IMR-90 (cell line): ENCODE measurements around the gene ZNF362. TPM values are rescaled to one million over a fixed set of nuclear protein-coding genes. Genes with fewer than 3 reads are reported as not detected.
"Not testable (repeated sequence)": the region's sequence is repeated elsewhere in the genome, so short reads cannot be mapped to it uniquely, and the experiment has no call there.

Experiments used
- ATAC-seq: fragments of 200-7000 bp; cut with Tn5 transposase; 2 replicates; pipeline ENCODE4 v1.9.1; 2020; ENCODE audit warnings: low read depth, mild to moderate bottlenecking, moderate library complexity
- BruUV-seq: library from RNA; stranded (reverse); fragments of 400-500 nt; replicated peaks from 2 replicates; lab custom pipeline; 2021; lab: Mats Ljungman, UMichigan
- CTCF ChIA-PET: fragments of 300-600 bp; formaldehyde crosslinking; extraction: SDS; loops from one replicate; lab custom pipeline; 2021; ENCODE audit warnings: antibody characterized with exemption; lab: Yijun Ruan, JAX
- POLR2A ChIA-PET: fragments of 300-600 bp; sonication (Branson Sonifier 250); formaldehyde crosslinking; loops from one replicate; lab custom pipeline; 2022; ENCODE audit warnings: antibody characterized with exemption; ENCODE audit not compliant: unreplicated experiment; lab: Charles Lee
- DNase-seq: peaks from one replicate; pipeline ENCODE4 v3.0.0; 2013
- H2AFZ ChIP-seq: replicated peaks from 2 replicates; pipeline ENCODE3; 2013; ENCODE audit warnings: low read length, mild to moderate bottlenecking; ENCODE audit not compliant: poor library complexity
- H2AK5ac ChIP-seq: 2 replicates; pipeline ENCODE4 v1.6.1; 2013; ENCODE audit warnings: low read depth, low read length, inconsistent platforms
- H2AK9ac ChIP-seq: replicated peaks from 2 replicates; pipeline ENCODE3; 2013; ENCODE audit warnings: mild to moderate bottlenecking, low read depth, low read length, moderate library complexity; ENCODE audit not compliant: poor library complexity
- H2BK120ac ChIP-seq: 2 replicates; pipeline ENCODE4 v1.6.1; 2013; ENCODE audit warnings: low read depth, low read length, inconsistent platforms
- H2BK15ac ChIP-seq: 3 replicates; pipeline ENCODE4 v1.6.1; 2013; ENCODE audit warnings: low read depth, low read length, inconsistent platforms
- H2BK20ac ChIP-seq: 2 replicates; pipeline ENCODE4 v1.6.1; 2013; ENCODE audit warnings: low read depth, mild to moderate bottlenecking, inconsistent platforms, low read length, moderate library complexity
- H2BK5ac ChIP-seq: 2 replicates; pipeline ENCODE4 v1.6.1; 2013; ENCODE audit warnings: mild to moderate bottlenecking, low read depth, low read length, inconsistent platforms; ENCODE audit not compliant: poor library complexity, severe bottlenecking
- H3K14ac ChIP-seq: replicated peaks from 2 replicates; pipeline ENCODE4 v1.6.1; 2013; ENCODE audit warnings: low read depth, low read length, inconsistent platforms
- H3K18ac ChIP-seq: 2 replicates; pipeline ENCODE4 v1.6.1; 2013; ENCODE audit warnings: low read depth, low read length, control low read depth
- H3K23ac ChIP-seq: 2 replicates; pipeline ENCODE4 v1.6.1; 2013; ENCODE audit warnings: low read depth, low read length, inconsistent platforms
- H3K27ac ChIP-seq: 2 replicates; pipeline ENCODE4 v1.5.1; 2013; ENCODE audit warnings: mild to moderate bottlenecking, control low read depth, low read length; ENCODE audit not compliant: insufficient read depth
- H3K27me3 ChIP-seq: 2 replicates; pipeline ENCODE4 v1.6.1; 2013; ENCODE audit warnings: low read length; ENCODE audit not compliant: control insufficient read depth, insufficient read depth
- H3K36me3 ChIP-seq: 2 replicates; pipeline ENCODE4 v1.6.1; 2013; ENCODE audit warnings: low read length, mixed read lengths; ENCODE audit not compliant: control insufficient read depth, insufficient read depth
- H3K4ac ChIP-seq: 2 replicates; pipeline ENCODE4 v1.6.1; 2013; ENCODE audit warnings: low read depth, low read length, inconsistent platforms
- H3K4me1 ChIP-seq: 2 replicates; pipeline ENCODE4 v1.6.1; 2013; ENCODE audit warnings: low read length, mixed read lengths; ENCODE audit not compliant: control insufficient read depth, insufficient read depth
- H3K4me2 ChIP-seq: 2 replicates; pipeline ENCODE4 v1.6.1; 2013; ENCODE audit warnings: low read depth, mild to moderate bottlenecking, control low read depth, low read length, moderate library complexity
- H3K4me3 ChIP-seq: 2 replicates; pipeline ENCODE4 v1.5.1; 2013; ENCODE audit warnings: low read depth, mild to moderate bottlenecking, control low read depth, low read length, moderate library complexity; ENCODE audit not compliant: insufficient read depth
- H3K56ac ChIP-seq: 2 replicates; pipeline ENCODE4 v1.6.1; 2013; ENCODE audit warnings: low read length, inconsistent platforms; ENCODE audit not compliant: insufficient read depth; ENCODE audit errors: extremely low read depth
- H3K79me1 ChIP-seq, 2 experiments: 2 replicates each; pipeline ENCODE4 v1.6.1; 2013; ENCODE audit warnings: low read length in 2 of 2, inconsistent platforms in 1 of 2, low read depth in 1 of 2
- H3K9ac ChIP-seq: 2 replicates; pipeline ENCODE4 v1.6.1; 2013; ENCODE audit warnings: low read depth, low read length, control low read depth
- H3K9me1 ChIP-seq: 2 replicates; pipeline ENCODE4 v1.6.1; 2013; ENCODE audit warnings: low read length, inconsistent platforms; ENCODE audit not compliant: insufficient read depth
- H3K9me3 ChIP-seq: 2 replicates; pipeline ENCODE4 v1.6.1; 2013; ENCODE audit warnings: low read length; ENCODE audit not compliant: control insufficient read depth, insufficient read depth
- H4K20me1 ChIP-seq: 2 replicates; pipeline ENCODE4 v1.6.1; 2013; ENCODE audit warnings: low read length, inconsistent platforms; ENCODE audit not compliant: insufficient read depth
- H4K5ac ChIP-seq: 2 replicates; pipeline ENCODE4 v1.6.1; 2013; ENCODE audit warnings: mild to moderate bottlenecking, low read depth, low read length, control low read depth
- H4K8ac ChIP-seq, 2 experiments: 2 replicates each; pipeline ENCODE4 v1.6.1; 2013; ENCODE audit warnings: low read depth in 2 of 2, low read length in 2 of 2, control low read depth in 1 of 2, inconsistent platforms in 1 of 2
- H4K91ac ChIP-seq: 2 replicates; pipeline ENCODE4 v1.6.1; 2013; ENCODE audit warnings: low read depth, low read length, inconsistent platforms; ENCODE audit not compliant: insufficient read depth
- USF2 ChIP-seq: fragments of 150-350 bp; IDR thresholded peaks from 2 replicates; pipeline ENCODE4 v1.6.1; 2017; ENCODE audit warnings: mild to moderate bottlenecking, antibody characterized with exemption, low read length, low read depth
- whole genome bisulfite sequencing, 2 experiments: methylation state at CpG; one replicate each; pipeline versions ENCODE4 v1.1.5 to v1.1.7; 2013; ENCODE audit warnings: missing lambda C conversion rate in 2 of 2; ENCODE audit not compliant: insufficient read length in 1 of 2; ENCODE audit errors: extremely low coverage in 2 of 2; 5-methylcytosine and 5-hydroxymethylcytosine counted together
- dilution Hi-C: fragments of 300-500 bp; cut with HindIII; formaldehyde crosslinking; loops from one replicate; pipeline ENCODE4 v1.14.3; 2018; ENCODE audit warnings: low sequenced_read_pairs; ENCODE audit not compliant: unreplicated experiment
- in situ Hi-C: fragments of 300-500 bp; cut with MboI; formaldehyde crosslinking; loops from 3 replicates; pipeline ENCODE4 v1.14.3; 2019; ENCODE audit warnings: low sequenced_read_pairs, inconsistent platforms, mixed read lengths
- intact Hi-C: fragments of 100-400 bp; cut with micrococcal nuclease; formaldehyde crosslinking; loops from 2 replicates; pipeline ENCODE4 v1.10.0; 2022
- polyA plus RNA-seq, 3 experiments: library from polyadenylated mRNA; depleted of rRNA; stranded (reverse); fragments of >200 nt; gene quantifications; 2 replicates each; pipeline ENCODE4 v1.2.3, GENCODE V29; 2012; ENCODE audit warnings: low replicate concordance in 1 of 3
- total RNA-seq: library from RNA; depleted of rRNA; stranded (reverse); fragments of >200 nt; gene quantifications from 2 replicates; pipeline ENCODE4 v1.2.3, GENCODE V29; 2012

Gene ZNF362
- total and polyA plus RNA-seq, 2 of the 4 experiments (the other 2 are of a cell fraction), result 5.7 to 12.9 TPM

- H3K9me3 ChIP-seq, H3K9me1 ChIP-seq, H3K27ac ChIP-seq, in situ Hi-C loops, H3K9ac ChIP-seq, H3K4ac ChIP-seq, POLR2A ChIA-PET, ATAC-seq, H3K56ac ChIP-seq, H2BK120ac ChIP-seq, BruUV-seq, H3K23ac ChIP-seq, H3K4me2 ChIP-seq, H4K20me1 ChIP-seq, H4K8ac ChIP-seq, H3K36me3 ChIP-seq, CTCF ChIA-PET, H3K14ac ChIP-seq, H2BK5ac ChIP-seq, H4K5ac ChIP-seq, H3K18ac ChIP-seq, H2BK20ac ChIP-seq, intact Hi-C loops, H3K4me3 ChIP-seq, H2BK15ac ChIP-seq, H3K4me1 ChIP-seq, DNase-seq, H4K91ac ChIP-seq, H2AFZ ChIP-seq, H2AK5ac ChIP-seq, H2AK9ac ChIP-seq, dilution Hi-C loops, H3K79me1 ChIP-seq: not testable (repeated sequence)
- WGBS, 2 experiments, result no CpG with 5 or more reads among the region's 6 CpGs
- peak; percentile 68 for TF ChIP-seq USF2
- peaks cover 11% of the 10 kb centered on the region for H3K27me3 ChIP-seq
These were observed 18.0 kb upstream of the ZNF362 start for GRCh38 chr1:33238194-33238724.

GRCh38 chr1:33239410-33239809 lies 16.9 kb upstream of the ZNF362 start:
- H3K9me1 ChIP-seq, H3K14ac ChIP-seq, H2BK5ac ChIP-seq, dilution Hi-C loops, H4K8ac ChIP-seq, H3K9me3 ChIP-seq, H2AK9ac ChIP-seq, H4K91ac ChIP-seq, BruUV-seq, H3K9ac ChIP-seq, H4K5ac ChIP-seq, POLR2A ChIA-PET, H3K18ac ChIP-seq, ATAC-seq, H2AFZ ChIP-seq, H3K4me3 ChIP-seq, H2BK15ac ChIP-seq, H4K20me1 ChIP-seq, H3K56ac ChIP-seq, H3K4ac ChIP-seq, H3K27ac ChIP-seq, H3K79me1 ChIP-seq, H2AK5ac ChIP-seq, intact Hi-C loops, H2BK120ac ChIP-seq, H3K4me1 ChIP-seq, H3K36me3 ChIP-seq, H2BK20ac ChIP-seq, H3K23ac ChIP-seq, CTCF ChIA-PET, DNase-seq, in situ Hi-C loops, H3K4me2 ChIP-seq: not testable (repeated sequence)
- WGBS, 2 experiments, result 93% methylated on average over 3 of the region's 9 CpGs; no CpG with 5 or more reads in 1 of the 2 experiments
- peaks cover 11% of the 10 kb centered on the region for H3K27me3 ChIP-seq
